ENCODE measurements around the gene NACA.

The NACA gene

GRCh38 chr12:56688129-56688845 is 36.8 kb downstream of the NACA start, which contains the start of gene PTGES3:
Gene PTGES3 (minus strand): TSS chr12:56688284. CDS start chr12:56687999, 285 bp downstream.
- peak; percentile 95 to 97 for DNase-seq (ENCODE audit: low read depth in 2 of 2)

GRCh38 chr12:56687223-56688128 is 37.6 kb downstream of the NACA start:
- peak; percentile 33 to 37 for DNase-seq (ENCODE audit: low read depth in 2 of 2)

GRCh38 chr12:56684745-56685359 is 40.2 kb downstream of the NACA start:
- no peak for DNase-seq (ENCODE audit: low read depth in 2 of 2)

- no peak for DNase-seq (ENCODE audit: low read depth in 2 of 2)
Observed at GRCh38 chr12:56682323-56682722, 42.8 kb downstream of the NACA start.

GRCh38 chr12:56679883-56680575 is 45.1 kb downstream of the NACA start:
- no peak for DNase-seq (ENCODE audit: low read depth in 2 of 2)

- no peak for DNase-seq (ENCODE audit: low read depth in 2 of 2)
Observed at GRCh38 chr12:56678852-56679251, 46.2 kb downstream of the NACA start.

GRCh38 chr12:56677680-56678079 is 47.4 kb downstream of the NACA start:
- DNase-seq (ENCODE audit: low read depth in 2 of 2): no peak

GRCh38 chr12:56676851-56677580 is 48.1 kb downstream of the NACA start:
- DNase-seq (ENCODE audit: low read depth in 2 of 2): no peak

- no peak for DNase-seq (ENCODE audit: low read depth in 2 of 2)
Observed at GRCh38 chr12:56671608-56672007, 53.5 kb downstream of the NACA start.

GRCh38 chr12:56670836-56671235 is 54.3 kb downstream of the NACA start:
- no peak for DNase-seq (ENCODE audit: low read depth in 2 of 2)

- no peak for DNase-seq (ENCODE audit: low read depth in 2 of 2)
Observed at GRCh38 chr12:56668197-56668457, 57.0 kb downstream of the NACA start.

Data from stimulated activated CD4-positive, alpha-beta T cell treated with anti-CD3 and anti-CD28 coated beads, Interleukin-12 subunit alpha, Interleukin-12 subunit beta, amount 100 ng/mL, for 24 hours (primary cell).